Measurements from ENCODE around the gene ERC2.

GRCh38 chr3:55538158-55538557, 930.1 kb downstream of the ERC2 start:
- TF ChIP-seq POLR2A (IDR thresholded peaks at IDR 0.05; ENCODE audit: extremely low read depth, insufficient read length) (no peak), CTCF (IDR thresholded peaks at IDR 0.05; ENCODE audit: low read depth, low read length) (no peak), MAX (IDR thresholded peaks at IDR 0.05; ENCODE audit: low read depth, low read length) (no peak), MYC (IDR thresholded peaks at IDR 0.05; ENCODE audit: low read depth, low read length) (no peak)

Measured in NB4 (cell line).